A549 (cell line): ENCODE measurements around the gene ARF1. TPM values are rescaled to one million over a fixed set of nuclear protein-coding genes. Genes with fewer than 3 reads are reported as not detected.

Source experiments
- ATAC-seq, 2 experiments: fragments of 200-7000 bp in 1 of 2; fragments of >200 bp in 1 of 2; cut with Nextera tagmentation in 1 of 2; cut with Tn5 transposase in 1 of 2; 3 replicates each; pipeline versions ENCODE4 v1.8.0 to v1.9.1; 2018 to 2020; ENCODE audit warnings: mild to moderate bottlenecking in 1 of 2, moderate library complexity in 1 of 2
- CTCF ChIA-PET: fragments of 300-600 bp; sonication (Branson Sonifier 250); formaldehyde crosslinking; extraction: SDS; loops from one replicate; lab custom pipeline; 2021; ENCODE audit warnings: antibody characterized with exemption, inconsistent platforms; lab: Yijun Ruan, JAX
- POLR2A ChIA-PET: fragments of 350-600 bp; formaldehyde crosslinking; extraction: SDS; loops from one replicate; lab custom pipeline; 2021; ENCODE audit warnings: antibody characterized with exemption, inconsistent platforms; lab: Yijun Ruan, JAX
- DNase-seq, 2 experiments: peaks; one replicate each; pipeline versions ENCODE4 v3.0.0 to v3.0.0-alpha.2; 2011 to 2016; ENCODE audit warnings: low read depth in 1 of 2, low spot score in 1 of 2
- FAIRE-seq: peaks from 2 replicates; lab custom pipeline; 2011; peaks lifted over from hg19 to GRCh38; lab: Jason Lieb, UNC
- H3K27ac ChIP-seq, 2 experiments: fragments of >200 bp; sonication (Bioruptor Twin); formaldehyde crosslinking; 3 replicates each; pipeline ENCODE4 v1.5.1; 2016 to 2017
- H3K4me1 ChIP-seq: fragments of >200 bp; sonication (Bioruptor Twin); formaldehyde crosslinking; 3 replicates; pipeline ENCODE4 v1.6.1; 2016
- H3K4me2 ChIP-seq: fragments of >200 bp; sonication (Bioruptor Twin); formaldehyde crosslinking; 3 replicates; pipeline ENCODE4 v1.6.1; 2016
- H3K4me3 ChIP-seq: fragments of >200 bp; sonication (Bioruptor Twin); formaldehyde crosslinking; 3 replicates; pipeline ENCODE4 v1.5.1; 2016
- H3K9me3 ChIP-seq: fragments of >200 bp; sonication (Bioruptor Twin); formaldehyde crosslinking; 3 replicates; pipeline ENCODE4 v1.6.1; 2016
- ATOH8 ChIP-seq: fragments of 250-450 bp; sonication (Bioruptor Pico); IDR thresholded peaks from 2 replicates; pipeline ENCODE4 v1.5.0; 2020; ENCODE audit warnings: low read depth, mild to moderate bottlenecking, moderate library complexity
- CBX2 ChIP-seq: fragments of 200-600 bp; sonication (generic); IDR thresholded peaks from 2 replicates; pipeline ENCODE4 v1.6.1; 2016; ENCODE audit warnings: low read depth, mild to moderate bottlenecking, borderline replicate concordance
- CBX8 ChIP-seq: fragments of 200-600 bp; sonication (generic); IDR thresholded peaks from 2 replicates; pipeline ENCODE4 v1.6.1; 2016
- CEBPB ChIP-seq, 2 experiments: fragments of >200 bp in 1 of 2; sonication (Bioruptor Twin) in 1 of 2; formaldehyde crosslinking in 1 of 2; IDR thresholded peaks; 2 replicates each; pipeline ENCODE4 v1.6.1; 2012 to 2016
- CHD2 ChIP-seq: fragments of 150-350 bp; IDR thresholded peaks from 2 replicates; pipeline ENCODE4 v1.6.1; 2014; ENCODE audit warnings: low read length; ENCODE audit not compliant: partially characterized antibody
- EHMT2 ChIP-seq: fragments of 200-600 bp; sonication (generic); IDR thresholded peaks from 2 replicates; pipeline ENCODE4 v1.6.1; 2016; ENCODE audit warnings: antibody characterized with exemption, low read depth, mild to moderate bottlenecking, moderate library complexity
- FOSL2 ChIP-seq, 2 experiments: fragments of 450-650 bp in 1 of 2; fragments of >200 bp in 1 of 2; sonication (Bioruptor Twin) in 1 of 2; formaldehyde crosslinking; IDR thresholded peaks; 2 replicates each; pipeline versions ENCODE4 v1.5.0 to v1.6.1; 2016 to 2020; ENCODE audit warnings: mild to moderate bottlenecking in 1 of 2, moderate library complexity in 1 of 2
- FOXS1 ChIP-seq: fragments of 250-450 bp; sonication (Bioruptor Pico); IDR thresholded peaks from 2 replicates; pipeline ENCODE4 v1.5.0; 2020; ENCODE audit warnings: mild to moderate bottlenecking, moderate library complexity
- HES2 ChIP-seq: fragments of >200 bp; sonication (Bioruptor Twin); formaldehyde crosslinking; IDR thresholded peaks from 2 replicates; pipeline ENCODE4 v1.6.1; 2016
- HMGXB4 ChIP-seq: fragments of 250-450 bp; sonication (Bioruptor Pico); IDR thresholded peaks from 2 replicates; pipeline ENCODE4 v1.5.0; 2021; ENCODE audit warnings: mild to moderate bottlenecking, moderate library complexity, borderline replicate concordance
- HOXB5 ChIP-seq: fragments of 250-450 bp; sonication (Bioruptor Pico); IDR thresholded peaks from 2 replicates; pipeline ENCODE4 v1.5.0; 2020; ENCODE audit warnings: mild to moderate bottlenecking, moderate library complexity
- JUN ChIP-seq, 2 experiments: fragments of >200 bp; sonication (Bioruptor Twin); formaldehyde crosslinking; IDR thresholded peaks; 2 replicates in 1 of 2; 3 replicates in 1 of 2; pipeline ENCODE4 v1.6.1; 2016 to 2017
- MAZ ChIP-seq: fragments of 150-350 bp; IDR thresholded peaks from 2 replicates; pipeline ENCODE4 v1.6.1; 2014; ENCODE audit warnings: antibody characterized with exemption, low read depth, low read length, borderline replicate concordance
- NPAS2 ChIP-seq: fragments of 250-450 bp; sonication (Bioruptor Pico); IDR thresholded peaks from 2 replicates; pipeline ENCODE4 v1.8.0; 2022; ENCODE audit warnings: mild to moderate bottlenecking, moderate library complexity, borderline replicate concordance
- NR3C1 ChIP-seq: fragments of >200 bp; sonication (Bioruptor Twin); formaldehyde crosslinking; IDR thresholded peaks from 3 replicates; pipeline ENCODE4 v1.6.1; 2017
- PBX3 ChIP-seq: IDR thresholded peaks from 2 replicates; pipeline ENCODE4 v1.6.1; 2012
- RAD21 ChIP-seq, 2 experiments: fragments of >200 bp in 1 of 2; sonication (Bioruptor Twin) in 1 of 2; formaldehyde crosslinking in 1 of 2; IDR thresholded peaks in 1 of 2; conservative IDR thresholded peaks in 1 of 2; 2 replicates in 1 of 2; 3 replicates in 1 of 2; pipeline ENCODE4 v1.6.1; 2012 to 2018; ENCODE audit warnings: inconsistent platforms in 1 of 2
- REST ChIP-seq: fragments of 200-600 bp; sonication (generic); IDR thresholded peaks from 2 replicates; pipeline ENCODE4 v1.6.1; 2016; ENCODE audit warnings: antibody characterized with exemption, mild to moderate bottlenecking, moderate library complexity
- RNF2 ChIP-seq: fragments of 200-600 bp; sonication (generic); IDR thresholded peaks from 2 replicates; pipeline ENCODE4 v1.6.1; 2016; ENCODE audit warnings: low read depth, mild to moderate bottlenecking, antibody characterized with exemption, moderate library complexity, borderline replicate concordance
- SREBF2 ChIP-seq: fragments of 450-650 bp; IDR thresholded peaks from 2 replicates; pipeline ENCODE4 v1.6.1; 2014; ENCODE audit warnings: mild to moderate bottlenecking, moderate library complexity
- USF2 ChIP-seq: fragments of 450-650 bp; IDR thresholded peaks from 2 replicates; pipeline ENCODE4 v1.6.1; 2014; ENCODE audit warnings: antibody characterized with exemption
- ZNF302 ChIP-seq: fragments of 250-450 bp; sonication (Bioruptor Pico); IDR thresholded peaks from 2 replicates; pipeline ENCODE4 v1.9.0; 2021; ENCODE audit warnings: inconsistent platforms, mild to moderate bottlenecking, moderate library complexity
- WGBS: methylation state at CpG from one replicate; pipeline ENCODE4 v1.1.6; 2017; ENCODE audit errors: missing lambda C conversion rate; 5-methylcytosine and 5-hydroxymethylcytosine counted together
- polyA plus RNA-seq, 4 experiments: library from polyadenylated mRNA; depleted of rRNA in 3 of 4; stranded (reverse); fragments of >200 nt; fragmentation: RNase III in 1 of 4; extraction: RNeasy Plus Mini Kit Qiagen cat#74134 plus additional on column Dnase treatment in 1 of 4; gene quantifications; 2 replicates in 3 of 4; 3 replicates in 1 of 4; pipeline ENCODE4 v1.2.3, GENCODE V29; 2011 to 2017

ARF1 gene
- polyA plus RNA-seq, 2 of the 4 experiments (the other 2 are of a cell fraction), result 297 to 376 TPM

GRCh38 chr1:228123505-228123904, 41.0 kb downstream of the ARF1 start:
- WGBS, result 12% methylated on average over 2 of the region's 2 CpGs
- ChIA-PET POLR2A (interaction anchor here (0.6 kb wide), 1 partner anchor 41 kb away, joined by 3 read pairs; no protein-coding TSS in a partner anchor), CTCF (interaction anchor here (0.5 to 3.2 kb wide), 6 partner anchors 8 to 65 kb away, joined by 3 to 27 read pairs (median 4); partner anchors contain the start of gene IBA57)
- no peak for ATAC-seq
- Histone ChIP-seq H3K27ac (no peak overlapping the region), H3K4me3 (no peak overlapping the region), H3K4me2 (no peak overlapping the region), H3K9me3 (peaks cover 8% of the 10 kb centered on the region; the same call in 2 of the 3 replicates), H3K4me1 (no peaks in the 10 kb centered on the region)
- TF ChIP-seq USF2 (no peak), HES2 (no peak), HMGXB4 (CRISPR knock-in tag) (no peak), EHMT2 (no peak), CBX2 (no peak), CHD2 (no peak), RNF2 (no peak), JUN (IDR thresholded peaks at IDR 0.05) (no peak), MAZ (no peak), CBX8 (no peak), NR3C1 (no peak), REST (no peak), PBX3 (no peak), CEBPB (IDR thresholded peaks at IDR 0.05) (no peak)
- DNase-seq, result no peak
- no peak for FAIRE-seq

- no peaks in the 10 kb centered on the region for H3K4me1 ChIP-seq
- no peaks in the 10 kb centered on the region for H3K9me3 ChIP-seq
- CTCF ChIA-PET, result interaction anchor here (0.9 to 1.5 kb wide), 2 partner anchors 9 to 11 kb away, joined by 3 read pairs; no protein-coding TSS in a partner anchor
- POLR2A ChIA-PET, result no interaction called here
- DNase-seq (no peak), ATAC-seq (no peak), FAIRE-seq (no peak)
- TF ChIP-seq HOXB5 (CRISPR knock-in tag), result no peak
- no peak for TF ChIP-seq ATOH8 (CRISPR knock-in tag)
- no peak for TF ChIP-seq REST
- TF ChIP-seq HES2, result no peak
- no peak for TF ChIP-seq SREBF2
- TF ChIP-seq FOXS1, result no peak
- no peak for TF ChIP-seq NPAS2 (CRISPR knock-in tag)
- TF ChIP-seq ZNF302 (CRISPR knock-in tag), result no peak
- no peak for TF ChIP-seq RNF2
- TF ChIP-seq RAD21 (conservative IDR thresholded peaks at IDR 0.05 in 1 of 2, IDR thresholded peaks at IDR 0.05 in 1 of 2), result no peak
- no peak for TF ChIP-seq FOSL2 (IDR thresholded peaks at IDR 0.05)
- no peak for TF ChIP-seq FOSL2 (CRISPR knock-in tag; IDR thresholded peaks at IDR 0.05)
- no peak overlapping the region for H3K4me2 ChIP-seq
- no peak overlapping the region for H3K4me3 ChIP-seq
- H3K27ac ChIP-seq, result no peak overlapping the region
- WGBS, result 44% methylated on average over 5 of the region's 5 CpGs
These were observed 42.7 kb downstream of the ARF1 start for GRCh38 chr1:228125185-228125584.
